Kidney epithelial cell (primary cell): ENCODE results near the gene ZFHX3. TPM values are rescaled to one million over a fixed set of nuclear protein-coding genes. Genes with fewer than 3 reads are reported as not detected.

Experiments used
- DNase-seq: peaks from one replicate; pipeline ENCODE4 v3.0.0-alpha.2; 2010; ENCODE audit warnings: low read depth
- H3K27me3 ChIP-seq: 2 replicates; pipeline ENCODE4 v1.6.0; 2011; ENCODE audit warnings: low read length; ENCODE audit not compliant: control insufficient read depth, insufficient read depth
- H3K36me3 ChIP-seq: 2 replicates; pipeline ENCODE4 v1.5.1; 2011; ENCODE audit warnings: low read length; ENCODE audit not compliant: control insufficient read depth, insufficient read depth
- H3K4me3 ChIP-seq: 2 replicates; pipeline ENCODE4 v1.5.1; 2011; ENCODE audit warnings: low read depth, mild to moderate bottlenecking, control low read depth, low read length
- CTCF ChIP-seq: IDR thresholded peaks from 2 replicates; pipeline ENCODE4 v1.5.1; 2011; ENCODE audit warnings: mild to moderate bottlenecking, moderate library complexity, low read length, control low read depth, inconsistent platforms; ENCODE audit not compliant: insufficient read depth, poor library complexity, severe bottlenecking
- total RNA-seq: library from RNA; depleted of rRNA; stranded (reverse); fragments of >200 nt; gene quantifications from 2 replicates; pipeline ENCODE4 v1.2.3, GENCODE V29; 2015

Gene ZFHX3
- total RNA-seq, 1 donor from 2014 or later = 19.9 TPM

GRCh38 chr16:73046202-73046848 lies 1.6 kb downstream of the ZFHX3 start:
- no peak for DNase-seq
- Histone ChIP-seq H3K36me3 (no peaks in the 10 kb centered on the region), H3K4me3 (no peak overlapping the region), H3K27me3 (no peaks in the 10 kb centered on the region)
- no peak for TF ChIP-seq CTCF

GRCh38 chr16:73043828-73044467 lies 4.0 kb downstream of the ZFHX3 start:
- H3K4me3 ChIP-seq = no peak overlapping the region
- no peak for TF ChIP-seq CTCF
- H3K36me3 ChIP-seq = no peaks in the 10 kb centered on the region
- no peaks in the 10 kb centered on the region for H3K27me3 ChIP-seq
- no peak for DNase-seq

GRCh38 chr16:73042807-73043206 lies 5.1 kb downstream of the ZFHX3 start:
- no peak for TF ChIP-seq CTCF
- H3K36me3 ChIP-seq = no peaks in the 10 kb centered on the region
- no peaks in the 10 kb centered on the region for H3K27me3 ChIP-seq
- no peak for DNase-seq
- no peak overlapping the region for H3K4me3 ChIP-seq

GRCh38 chr16:73041676-73042075 lies 6.3 kb downstream of the ZFHX3 start:
- no peak for TF ChIP-seq CTCF
- no peak overlapping the region for H3K4me3 ChIP-seq
- DNase-seq = no peak
- H3K27me3 ChIP-seq = no peaks in the 10 kb centered on the region
- no peaks in the 10 kb centered on the region for H3K36me3 ChIP-seq

- no peaks in the 10 kb centered on the region for H3K36me3 ChIP-seq
- no peak for TF ChIP-seq CTCF
- H3K4me3 ChIP-seq = no peak overlapping the region
- no peak for DNase-seq
- H3K27me3 ChIP-seq = no peaks in the 10 kb centered on the region
Observed at GRCh38 chr16:73040735-73041402, 7.1 kb downstream of the ZFHX3 start.
